ENCODE results near the gene MTMR11.
A peak's percentile ranks its signal among the peaks of the same experiment; 100 is the strongest.
"Not testable (repeated sequence)": the region's sequence is repeated elsewhere in the genome, so short reads cannot be mapped to it uniquely, and the experiment has no call there.

The MTMR11 gene

GRCh38 chr1:149936170-149936991 lies at the start of gene MTMR11:
Gene MTMR11, minus strand, starts transcription at chr1:149936879. Its CDS starts 232 bp downstream, at chr1:149936647.
- DNase-seq, result no peak

GRCh38 chr1:149979972-149980540 lies 43.4 kb upstream of the MTMR11 start:
- DNase-seq, result no peak

GRCh38 chr1:149979245-149979971 lies 42.7 kb upstream of the MTMR11 start:
- DNase-seq, result no peak

- no peak for DNase-seq
Measured at GRCh38 chr1:149978547-149979023, 41.9 kb upstream of the MTMR11 start.

GRCh38 chr1:149977345-149977744 lies 40.7 kb upstream of the MTMR11 start:
- DNase-seq, result no peak

- no peak for DNase-seq
Measured at GRCh38 chr1:149972547-149972946, 35.9 kb upstream of the MTMR11 start.

- no peak for DNase-seq
Measured at GRCh38 chr1:149967646-149968045, 31.0 kb upstream of the MTMR11 start.

GRCh38 chr1:149967041-149967440 lies 30.4 kb upstream of the MTMR11 start:
- no peak for DNase-seq

GRCh38 chr1:149966405-149966804 lies 29.7 kb upstream of the MTMR11 start:
- DNase-seq, result no peak

- DNase-seq, result no peak
Measured at GRCh38 chr1:149965440-149965839, 28.8 kb upstream of the MTMR11 start.

- no peak for DNase-seq
Measured at GRCh38 chr1:149963358-149963757, 26.7 kb upstream of the MTMR11 start.

- no peak for DNase-seq
Measured at GRCh38 chr1:149962736-149963135, 26.1 kb upstream of the MTMR11 start.

GRCh38 chr1:149962039-149962647 lies 25.5 kb upstream of the MTMR11 start:
- DNase-seq, result peak; percentile 84

GRCh38 chr1:149957548-149957947 lies 20.9 kb upstream of the MTMR11 start:
- not testable (repeated sequence) for DNase-seq

- DNase-seq, result no peak
Measured at GRCh38 chr1:149949911-149950310, 13.2 kb upstream of the MTMR11 start.

- DNase-seq, result no peak
Measured at GRCh38 chr1:149945206-149945605, 8.5 kb upstream of the MTMR11 start.

GRCh38 chr1:149942885-149943284 lies 6.2 kb upstream of the MTMR11 start:
- no peak for DNase-seq

GRCh38 chr1:149942207-149942606 lies 5.5 kb upstream of the MTMR11 start:
- peak; percentile 24 for DNase-seq

GRCh38 chr1:149940427-149940826 lies 3.7 kb upstream of the MTMR11 start:
- DNase-seq, result no peak

- DNase-seq, result not testable (repeated sequence)
Measured at GRCh38 chr1:149938668-149939003, 2.0 kb upstream of the MTMR11 start.

- no peak for DNase-seq
Measured at GRCh38 chr1:149937759-149938158, 1.1 kb upstream of the MTMR11 start.

- DNase-seq, result no peak
Measured at GRCh38 chr1:149936992-149937705, 470 bp upstream of the MTMR11 start.

GRCh38 chr1:149934356-149934755 lies 2.3 kb downstream of the MTMR11 start:
- no peak for DNase-seq
